Skeletal muscle cell (primary cell): ENCODE measurements around the gene KPNA3.
"Not testable (repeated sequence)": the region's sequence is repeated elsewhere in the genome, so short reads cannot be mapped to it uniquely, and the experiment has no call there.

Experiments
- DNase-seq: peaks from one replicate; pipeline ENCODE4 v3.0.0-alpha.2; 2010; ENCODE audit warnings: low read depth
- H3K4me3 ChIP-seq: 2 replicates; pipeline ENCODE4 v1.5.1; 2011; ENCODE audit warnings: low read depth, mild to moderate bottlenecking, control low read depth, low read length, moderate library complexity

KPNA3 gene

DNA sequence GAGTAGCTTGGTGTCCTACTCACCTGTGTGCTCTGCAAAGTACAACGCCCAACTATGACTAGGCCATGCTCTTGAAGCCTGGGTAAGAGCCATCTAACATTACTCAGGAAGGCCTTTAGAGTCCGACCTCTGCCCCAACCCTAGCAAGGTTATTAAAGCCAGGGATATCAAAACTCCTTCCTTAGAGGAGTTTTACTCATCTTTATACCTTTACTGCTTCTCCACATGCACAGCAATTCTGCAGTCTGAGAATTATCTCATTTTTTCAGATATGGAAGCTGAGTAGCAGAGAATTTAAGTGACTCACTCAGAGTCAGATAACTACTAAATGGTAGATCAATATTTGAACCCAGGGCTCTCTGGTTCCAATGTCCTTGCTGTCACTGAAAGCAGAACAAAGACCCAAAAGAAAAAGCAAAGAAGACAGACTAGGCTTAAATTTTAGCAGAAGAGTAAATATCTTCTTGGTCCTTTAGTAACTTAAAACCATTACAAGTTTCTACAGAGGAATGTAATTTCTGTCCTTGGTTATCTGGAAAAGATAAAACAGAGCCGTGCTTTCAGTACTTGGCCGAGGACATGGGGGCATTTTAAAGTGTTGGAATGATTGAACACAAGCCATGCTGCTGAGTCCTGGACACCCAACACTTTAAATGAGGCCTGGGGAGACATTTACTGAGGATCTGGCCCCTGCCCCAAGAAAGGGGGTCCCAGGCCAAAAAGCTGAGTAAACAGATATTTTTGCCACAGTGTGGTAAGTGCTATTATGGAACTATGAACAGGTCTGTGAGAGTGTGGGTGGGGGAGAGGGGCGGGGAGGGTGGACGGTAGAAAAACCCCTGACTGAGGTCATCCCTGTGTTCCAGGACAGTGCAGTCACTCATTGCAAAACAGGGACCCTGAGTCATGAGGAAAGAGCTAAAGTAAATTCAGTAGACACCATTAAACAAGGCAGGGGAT is 18.4 kb upstream of the KPNA3 start:
- DNase-seq: peak; percentile 47

DNA sequence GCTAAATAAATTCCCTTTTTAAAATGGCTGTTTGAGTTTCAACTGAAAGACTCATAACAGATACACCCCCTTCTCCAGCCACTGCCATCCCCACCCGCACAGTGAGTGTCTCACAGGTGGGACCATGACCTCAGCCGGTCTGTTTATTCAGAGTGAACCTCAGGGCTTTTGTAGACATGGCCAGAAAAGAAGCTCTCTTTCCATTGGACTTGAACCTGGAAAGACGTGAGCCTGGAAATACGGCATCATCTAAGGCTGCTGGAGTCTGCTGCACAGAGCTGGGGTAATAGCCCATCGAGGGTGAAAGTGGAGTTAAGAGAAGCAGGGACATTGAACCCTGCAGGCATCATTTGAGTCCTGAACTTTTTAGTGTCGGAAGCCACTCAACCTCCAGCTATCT is 15.2 kb upstream of the KPNA3 start:
- H3K4me3 ChIP-seq: no peak overlapping the region
- no peak for DNase-seq

More for the DNA sequence above, 18.4 kb upstream of the KPNA3 start:
- H3K4me3 ChIP-seq: no peak overlapping the region

DNA sequence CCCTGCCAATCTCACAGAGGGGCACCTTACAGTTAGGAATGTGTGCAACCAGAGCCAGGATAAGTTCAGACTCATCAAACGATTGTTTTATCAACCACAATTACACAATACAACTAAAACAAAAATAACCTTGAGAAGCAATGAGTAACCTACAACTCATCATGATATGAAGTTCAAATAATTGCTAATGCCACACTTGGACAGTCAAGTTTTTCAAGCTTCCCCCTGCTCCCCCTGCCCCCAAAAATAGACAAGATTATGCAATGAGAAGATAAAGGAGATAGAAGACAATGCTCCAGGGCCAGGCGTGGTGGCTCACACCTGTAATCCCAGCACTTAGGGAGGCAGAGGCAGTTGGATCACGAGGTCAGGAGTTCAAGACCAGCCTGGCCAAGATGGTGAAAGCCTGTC is 13.6 kb upstream of the KPNA3 start:
- H3K4me3 ChIP-seq: no peak overlapping the region
- DNase-seq: no peak

DNA sequence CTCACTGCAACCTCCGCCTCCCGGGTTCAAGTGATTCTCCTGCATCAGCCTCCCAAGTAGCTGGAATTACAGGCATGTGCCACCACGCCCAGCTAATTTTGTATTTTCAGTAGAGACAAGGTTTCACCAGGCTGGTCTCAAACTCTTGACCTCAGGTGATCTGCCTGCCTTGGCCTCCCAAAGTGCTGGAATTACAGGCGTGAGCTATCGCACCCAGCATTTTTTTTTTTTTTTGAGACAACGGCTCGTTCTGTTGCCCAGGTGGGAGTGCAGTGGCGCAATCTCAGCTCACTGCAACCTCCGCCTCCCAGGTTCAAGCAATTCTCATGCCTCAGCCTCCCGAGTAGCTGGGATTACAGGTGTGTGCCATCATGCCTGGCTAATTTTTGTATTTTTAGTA is 10.6 kb upstream of the KPNA3 start:
- DNase-seq: not testable (repeated sequence)

DNA sequence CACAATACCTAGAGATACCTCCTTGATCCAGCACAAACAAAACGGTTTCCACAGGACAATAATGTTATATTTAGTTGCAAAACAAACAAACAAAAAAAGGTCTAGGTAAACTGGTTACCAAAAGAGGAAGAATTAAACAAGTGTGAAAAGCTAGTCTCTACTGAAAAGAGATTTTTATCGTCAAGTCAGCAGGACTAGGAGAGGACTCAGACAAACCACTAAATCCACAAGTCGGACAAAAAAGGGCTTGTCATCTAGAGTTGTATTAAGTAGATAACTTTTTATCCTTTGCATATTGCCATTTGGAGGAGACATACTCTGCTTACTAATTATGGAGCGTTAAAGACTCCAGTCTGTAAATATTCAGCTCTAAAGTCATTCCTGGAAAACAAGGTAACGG is 9.9 kb upstream of the KPNA3 start:
- no peak for DNase-seq
- H3K4me3 ChIP-seq: no peak overlapping the region

More for the DNA sequence above, 10.6 kb upstream of the KPNA3 start:
- not testable (repeated sequence) for H3K4me3 ChIP-seq

DNA sequence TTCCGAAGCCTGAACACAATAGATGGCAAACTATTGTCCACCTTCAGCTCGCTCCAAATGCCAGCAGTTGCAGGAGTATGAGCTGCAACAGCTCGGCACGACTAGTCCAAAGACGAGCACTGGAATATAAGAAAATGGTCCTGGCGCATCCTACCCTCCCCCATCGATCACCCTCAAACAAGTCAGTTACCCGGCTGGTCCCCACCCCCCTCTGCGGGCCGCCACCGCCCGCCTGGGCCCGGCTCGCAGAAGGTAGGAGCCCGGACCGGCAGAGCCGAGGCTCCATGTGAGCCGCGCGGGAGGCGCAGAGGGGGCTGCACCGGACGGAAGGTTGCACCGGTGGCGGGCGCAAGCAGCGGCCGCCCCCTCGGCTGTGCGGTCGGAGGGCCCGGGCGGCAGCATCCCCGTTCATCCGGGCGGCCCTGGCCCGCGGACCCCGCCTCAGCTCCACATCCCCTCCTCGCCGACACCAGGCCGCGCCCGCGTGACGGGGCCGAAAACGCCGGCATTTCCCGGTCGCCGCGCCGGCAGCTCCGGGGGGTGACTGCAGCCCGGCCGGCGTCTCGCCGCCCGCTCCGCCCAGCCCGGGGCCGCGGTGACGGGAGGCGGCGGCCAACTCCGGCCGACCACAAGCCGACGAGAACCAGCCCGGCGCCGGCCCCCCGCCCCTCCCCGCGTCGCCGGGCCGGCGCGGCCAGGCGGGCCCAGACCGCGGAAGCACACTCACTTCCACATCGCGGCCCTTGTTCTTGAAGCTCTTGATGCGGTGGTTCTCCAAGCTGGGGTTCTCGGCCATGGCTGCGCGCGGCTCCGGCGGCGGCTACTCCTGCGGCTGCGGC is 552 bp downstream of the KPNA3 start:
- no peak for DNase-seq
- peak overlapping the region; percentile 70 for H3K4me3 ChIP-seq

DNA sequence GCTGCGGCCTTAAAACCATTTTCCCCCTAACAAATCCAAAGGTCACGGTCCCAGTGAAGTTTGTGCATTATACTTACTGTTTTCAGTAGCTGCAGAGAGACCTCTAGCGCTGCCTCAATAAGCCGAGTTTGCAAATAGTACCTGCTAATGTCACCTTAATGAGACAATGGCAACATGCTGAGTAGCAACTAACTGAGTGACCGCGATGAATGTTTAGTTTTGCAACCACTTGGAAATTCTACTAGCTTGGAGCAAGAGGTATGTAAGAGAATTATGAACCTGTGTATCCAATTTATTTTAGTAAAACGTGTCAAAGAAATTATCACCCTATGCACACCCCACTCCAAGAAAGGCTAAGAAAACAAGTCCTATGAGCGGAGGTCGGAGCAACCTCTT is 1.2 kb downstream of the KPNA3 start:
- peak overlapping the region; percentile 70 for H3K4me3 ChIP-seq
- no peak for DNase-seq

DNA sequence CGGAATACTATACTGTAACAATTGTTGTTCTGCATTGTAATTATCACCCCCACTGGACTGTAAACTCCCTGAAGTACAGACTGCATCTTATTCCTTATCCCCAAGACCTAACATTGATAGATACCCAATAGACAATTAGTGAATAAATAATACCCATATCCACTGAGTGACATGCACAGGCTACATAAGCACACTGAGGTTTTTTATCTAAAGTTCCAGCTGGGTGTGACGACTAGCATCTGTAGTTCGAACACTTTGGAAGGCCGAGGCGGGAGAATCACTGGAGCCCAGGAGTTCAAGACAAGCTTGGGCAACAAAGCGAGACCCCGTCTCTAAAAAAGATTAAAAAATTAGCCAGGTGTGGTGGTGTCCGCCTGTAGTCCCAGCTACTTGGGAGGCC is 2.5 kb downstream of the KPNA3 start:
- H3K4me3 ChIP-seq: no peak overlapping the region
- DNase-seq: no peak

DNA sequence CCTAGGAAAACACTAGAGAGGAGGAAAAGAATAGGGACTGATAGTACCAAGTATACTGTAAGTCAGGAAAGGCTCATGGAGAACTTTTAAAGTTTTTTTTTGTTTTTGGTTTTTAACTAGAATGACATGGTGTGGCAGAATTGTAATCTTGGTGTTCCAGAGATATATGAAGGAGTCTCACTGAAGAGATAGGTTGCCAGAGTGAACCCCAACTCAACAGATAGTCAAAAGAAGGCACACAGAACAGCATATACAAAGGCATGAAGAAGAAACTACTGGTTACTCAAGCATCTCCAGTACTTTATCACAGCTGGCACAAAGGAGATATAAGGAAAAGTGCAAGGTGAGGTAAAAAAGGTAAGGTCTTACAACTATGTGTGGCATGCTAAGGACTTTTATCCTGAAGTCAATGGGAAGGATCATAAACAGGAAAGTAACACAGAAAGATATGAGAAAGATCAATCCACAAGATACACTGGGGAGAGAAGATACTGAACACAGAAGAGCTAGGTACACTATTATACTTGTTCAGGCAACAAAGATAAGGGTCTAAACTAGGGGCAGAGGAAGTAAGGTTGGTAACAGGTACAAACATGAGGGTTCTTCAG is 6.0 kb downstream of the KPNA3 start:
- no peak overlapping the region for H3K4me3 ChIP-seq
- no peak for DNase-seq

DNA sequence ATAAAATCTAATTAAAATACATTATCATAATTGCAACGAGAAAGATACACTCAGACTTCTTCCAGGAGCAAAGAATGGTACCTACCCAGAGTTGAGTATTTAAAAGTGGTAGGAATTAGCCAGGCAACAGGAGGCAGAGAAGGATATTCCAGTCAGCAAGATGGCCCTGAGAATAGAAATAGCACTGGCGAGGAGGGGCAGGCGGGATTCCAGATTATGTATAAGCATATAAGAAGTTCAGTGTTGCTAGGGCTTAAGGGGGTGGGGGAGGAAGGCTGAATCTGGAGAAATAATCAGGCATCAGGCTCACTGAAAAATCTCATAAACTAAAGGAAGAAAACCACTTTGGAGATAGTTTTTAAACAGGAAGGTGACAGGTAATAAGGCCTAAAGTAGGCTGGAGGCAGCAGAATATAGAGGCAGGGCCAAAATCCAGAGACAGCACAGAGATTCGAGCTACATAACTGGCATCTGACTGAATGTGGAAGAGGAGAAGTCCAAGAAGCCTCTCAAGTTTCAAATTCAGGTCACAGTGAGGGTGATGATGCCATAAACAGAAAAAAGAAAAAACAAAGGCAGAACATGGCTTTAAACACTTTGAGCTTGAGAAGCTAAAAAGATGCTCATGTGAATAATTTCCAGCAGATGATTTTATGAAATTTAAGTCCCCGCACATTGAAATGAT is 7.5 kb downstream of the KPNA3 start:
- no peak overlapping the region for H3K4me3 ChIP-seq
- DNase-seq: no peak

DNA sequence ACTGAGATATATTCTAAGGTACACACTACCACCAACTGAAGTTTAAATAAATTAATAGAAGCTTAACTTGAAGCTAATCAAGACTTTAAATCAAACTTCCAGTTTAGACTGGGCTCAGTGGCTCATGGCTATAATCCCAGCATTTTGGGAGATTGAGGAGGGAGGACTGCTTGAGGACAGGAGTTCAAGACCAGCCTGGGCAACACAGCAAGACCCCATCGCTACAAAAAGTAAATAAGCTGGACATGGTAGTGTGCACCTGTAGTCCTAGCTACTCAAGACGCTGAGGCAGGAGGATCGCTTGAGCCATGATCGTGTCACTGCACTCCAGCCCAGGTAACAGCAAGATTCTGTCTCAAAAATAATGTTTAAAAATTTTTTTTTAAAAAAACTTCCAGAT is 8.6 kb downstream of the KPNA3 start:
- no peak for DNase-seq
- no peak overlapping the region for H3K4me3 ChIP-seq

DNA sequence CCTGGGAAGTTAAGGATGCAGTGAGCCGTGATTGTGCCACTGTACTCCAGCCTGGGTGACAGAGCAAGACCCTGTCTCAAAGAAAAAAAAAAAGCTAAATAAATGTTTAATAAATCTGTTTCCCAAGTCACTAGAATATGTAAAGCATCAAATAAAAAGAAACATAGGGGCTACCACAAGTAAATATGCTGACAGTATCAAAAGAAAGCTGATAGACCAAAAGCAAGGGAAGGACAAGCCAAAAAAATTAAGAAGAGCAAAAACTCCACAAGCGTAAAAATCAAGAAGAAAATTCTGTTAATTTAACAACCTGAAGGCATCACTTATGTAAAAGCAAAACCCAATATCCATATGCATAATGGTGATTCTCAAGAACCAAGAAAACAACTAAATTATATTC is 9.7 kb downstream of the KPNA3 start:
- DNase-seq: no peak
- no peak overlapping the region for H3K4me3 ChIP-seq

DNA sequence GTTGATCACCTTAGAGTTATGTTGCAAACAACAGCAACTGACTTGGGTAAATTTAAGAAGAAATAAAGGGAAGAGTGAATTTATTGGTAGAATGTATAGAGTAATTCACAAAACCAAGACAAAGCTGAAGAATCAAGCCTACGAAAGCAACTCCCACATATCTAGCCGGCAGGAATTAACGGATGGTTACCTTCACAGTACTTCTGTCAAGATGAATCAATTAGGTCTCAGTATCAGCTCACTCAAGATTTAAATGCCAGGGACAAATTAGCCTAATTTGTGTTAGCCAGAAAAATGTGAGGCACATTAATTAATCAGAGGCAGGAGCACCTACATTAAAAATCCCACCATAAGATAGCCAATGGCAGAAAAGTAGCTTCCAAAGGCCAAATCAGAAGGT is 10.7 kb downstream of the KPNA3 start:
- H3K4me3 ChIP-seq: no peak overlapping the region
- DNase-seq: no peak

DNA sequence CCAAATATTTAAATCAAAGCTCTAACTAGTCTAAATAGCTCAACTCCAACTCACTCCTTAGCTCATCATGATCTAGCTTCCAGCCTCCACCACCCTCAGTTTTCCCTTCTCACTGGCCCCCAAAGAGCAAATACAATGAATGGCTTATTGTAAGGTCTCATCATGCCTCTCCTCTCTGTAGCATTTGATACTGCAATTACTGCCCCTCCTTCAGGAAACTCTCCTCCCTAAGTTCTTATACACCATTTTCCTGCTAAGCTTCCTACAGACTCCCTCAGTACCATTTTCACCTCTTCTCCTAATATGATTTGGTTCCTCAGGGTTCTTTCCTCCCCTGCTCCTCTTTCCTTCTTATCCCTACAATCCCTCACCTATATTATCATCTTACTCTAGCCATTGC is 12.8 kb downstream of the KPNA3 start:
- H3K4me3 ChIP-seq: no peak overlapping the region
- no peak for DNase-seq

DNA sequence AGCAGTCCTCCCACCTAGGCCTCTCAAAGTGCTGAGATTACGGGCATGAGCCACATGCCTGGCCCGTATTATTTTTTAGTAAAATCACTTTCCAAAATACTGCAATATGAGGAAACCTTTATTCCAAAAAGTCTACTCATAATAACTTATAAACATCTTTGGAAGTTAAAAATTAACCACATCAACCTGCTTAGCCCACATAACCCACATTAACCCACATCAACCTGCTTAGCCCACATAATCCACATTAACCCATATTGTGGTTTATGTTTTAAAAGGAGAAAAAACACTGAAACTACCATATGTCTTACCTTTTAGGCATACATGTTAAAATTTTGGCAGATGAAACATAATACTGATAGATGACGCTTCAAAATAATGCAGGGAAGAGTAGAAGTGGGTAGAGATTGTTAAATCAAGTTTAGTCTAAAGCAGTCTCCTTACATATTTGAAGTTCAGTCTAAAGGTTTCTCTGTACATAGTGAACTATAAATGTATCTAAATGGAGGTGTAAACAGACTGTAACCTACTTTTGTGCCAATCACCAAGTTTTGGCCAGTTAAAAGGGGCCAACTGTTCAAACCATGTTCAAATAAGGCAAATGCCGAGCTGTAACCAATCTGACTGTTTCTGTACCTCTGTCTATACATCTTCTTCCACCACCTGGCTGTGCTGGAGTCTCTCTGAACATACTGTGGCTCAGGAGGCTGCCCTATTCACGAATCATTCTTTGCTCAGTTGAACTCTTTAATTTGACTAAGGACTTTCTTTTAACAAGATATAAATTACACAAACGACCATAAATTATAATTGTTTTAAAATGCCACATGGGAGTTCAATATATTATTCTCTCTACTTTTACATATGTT is 14.5 kb downstream of the KPNA3 start:
- no peak overlapping the region for H3K4me3 ChIP-seq

DNA sequence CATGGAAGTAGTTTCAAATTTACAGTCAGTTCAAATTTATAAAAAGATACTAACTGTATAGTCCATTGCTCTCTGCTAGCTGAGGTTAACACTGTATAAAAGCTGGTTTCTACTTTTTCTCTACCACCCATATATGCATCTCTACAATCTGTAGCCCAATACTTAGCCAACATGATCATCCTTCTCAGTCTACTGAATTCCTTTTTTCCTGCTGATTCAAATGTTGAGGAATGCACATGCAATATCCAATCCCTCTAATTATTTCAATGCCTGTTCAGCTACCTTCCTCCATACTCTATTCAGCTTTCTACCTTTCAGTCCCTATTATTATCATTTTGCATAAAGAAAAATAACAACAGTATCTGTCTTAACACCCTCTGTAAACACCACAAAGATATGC is 15.6 kb downstream of the KPNA3 start:
- no peak overlapping the region for H3K4me3 ChIP-seq
- no peak for DNase-seq

More for the DNA sequence above, 14.5 kb downstream of the KPNA3 start:
- DNase-seq: no peak

DNA sequence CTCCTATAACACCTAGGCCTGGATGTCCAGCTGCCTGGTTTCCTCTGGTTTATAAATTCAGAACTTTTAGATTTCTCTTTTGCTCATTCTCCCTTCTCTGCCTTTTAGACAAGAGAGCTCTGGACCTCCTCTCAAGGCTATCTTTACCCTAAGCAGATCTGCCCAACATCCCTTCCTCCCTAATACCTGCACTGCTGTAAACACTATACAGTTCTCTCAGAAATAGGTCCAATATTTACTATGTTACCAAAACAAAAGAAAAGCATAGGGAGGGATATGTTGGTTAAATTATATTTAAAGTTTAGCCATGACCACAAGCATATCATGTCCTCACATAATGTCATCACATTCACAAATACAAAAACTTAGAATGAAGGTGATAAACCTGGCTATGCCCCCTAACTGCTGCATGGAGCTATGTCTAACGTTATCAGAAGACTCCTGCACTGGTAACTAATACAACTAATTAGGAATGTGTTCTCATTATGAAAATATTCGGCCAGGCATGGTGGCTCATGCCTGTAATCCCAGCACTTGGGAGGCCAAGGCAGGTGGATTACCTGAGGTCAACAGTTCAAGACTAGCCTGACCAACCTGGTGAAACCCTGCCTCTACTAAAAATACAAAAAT is 18.0 kb downstream of the KPNA3 start:
- no peak overlapping the region for H3K4me3 ChIP-seq
- no peak for DNase-seq

DNA sequence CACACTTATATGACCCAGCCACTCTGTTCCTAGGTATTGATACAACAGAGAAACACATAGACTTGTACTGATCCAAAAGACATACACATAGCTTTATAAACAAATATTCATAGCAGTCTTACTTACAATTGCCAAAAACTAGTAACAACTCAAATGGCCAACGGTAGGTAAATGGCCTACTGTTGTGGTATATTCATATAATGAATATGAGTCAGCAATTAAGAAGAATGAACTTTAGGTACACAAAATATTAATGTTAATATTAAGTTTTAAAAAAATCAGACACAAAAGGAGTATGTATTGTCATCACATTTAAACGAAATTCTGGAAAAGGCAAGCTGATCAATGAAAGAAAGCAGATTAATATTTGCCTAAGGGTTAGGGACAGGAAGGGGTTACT is 19.7 kb downstream of the KPNA3 start:
- H3K4me3 ChIP-seq: no peak overlapping the region
- no peak for DNase-seq
